HepG2 (cell line): ENCODE measurements around the gene FAM174B. TPM values are rescaled to one million over a fixed set of nuclear protein-coding genes. Genes with fewer than 3 reads are reported as not detected.

Source experiments
- ATAC-seq: fragments of 200-7000 bp; cut with Tn5 transposase; 3 replicates; pipeline ENCODE4 v1.9.1; 2020; ENCODE audit warnings: mild to moderate bottlenecking, moderate library complexity
- BruUV-seq: library from RNA; stranded (reverse); fragments of 400-500 nt; replicated peaks from 2 replicates; lab custom pipeline; 2021; lab: Mats Ljungman, UMichigan
- CTCF ChIA-PET: fragments of 300-600 bp; formaldehyde crosslinking; extraction: SDS; loops from one replicate; lab custom pipeline; 2021; ENCODE audit warnings: low total read pairs, inconsistent platforms, low intra/inter-chr PET ratio; lab: Yijun Ruan, JAX
- POLR2A ChIA-PET: fragments of 350-600 bp; sonication (Branson Sonifier 250); formaldehyde crosslinking; loops from one replicate; lab custom pipeline; 2020; ENCODE audit warnings: antibody characterized with exemption, inconsistent platforms; lab: Yijun Ruan, JAX
- DNase-seq: peaks from one replicate; pipeline ENCODE4 v3.0.0-alpha.2; 2015; ENCODE audit warnings: low spot score
- FAIRE-seq: peaks from 3 replicates; lab custom pipeline; 2011; peaks lifted over from hg19 to GRCh38; lab: Jason Lieb, UNC
- H2AFZ ChIP-seq: one replicate; pipeline ENCODE4 v1.6.1; 2011; ENCODE audit warnings: low read length, inconsistent platforms
- H3K27ac ChIP-seq: fragments of 300-600 bp; 3 replicates; pipeline ENCODE4 v1.8.0; 2011; ENCODE audit warnings: mixed run types, mild to moderate bottlenecking, mixed read lengths, low read length, inconsistent platforms; ENCODE audit not compliant: insufficient read depth; ENCODE audit errors: extremely low read length
- H3K27me3 ChIP-seq, 2 experiments: fragments of 200-600 bp in 1 of 2; 2 replicates in 1 of 2; 3 replicates in 1 of 2; pipeline versions ENCODE4 v1.6.0 to v1.8.0; 2011; ENCODE audit warnings: low read length in 2 of 2, mild to moderate bottlenecking in 2 of 2, moderate library complexity in 2 of 2, inconsistent platforms in 1 of 2; ENCODE audit not compliant: insufficient read depth in 2 of 2, control insufficient read depth in 1 of 2
- H3K36me3 ChIP-seq, 2 experiments: fragments of 200-600 bp in 1 of 2; replicated peaks in 1 of 2; 2 replicates in 1 of 2; 3 replicates in 1 of 2; pipeline versions ENCODE4 v1.5.1 to v1.8.0; 2011; ENCODE audit warnings: low read length in 2 of 2, inconsistent platforms in 1 of 2; ENCODE audit not compliant: insufficient read depth in 2 of 2, control insufficient read depth in 1 of 2
- H3K4me1 ChIP-seq: 2 replicates; pipeline ENCODE4 v1.5.1; 2012; ENCODE audit warnings: low read length, inconsistent platforms; ENCODE audit not compliant: insufficient read depth
- H3K4me2 ChIP-seq: 2 replicates; pipeline ENCODE4 v1.6.0; 2011; ENCODE audit warnings: low read depth, low read length, inconsistent platforms
- H3K4me3 ChIP-seq, 3 experiments: fragments of 200-600 bp in 1 of 3; sonication (generic), shearing (Covaris generic) in 1 of 3; replicated peaks in 1 of 3; 2 replicates each; pipeline ENCODE4 v1.5.1; 2011 to 2016; ENCODE audit warnings: low read length in 3 of 3, inconsistent platforms in 2 of 3, low read depth in 2 of 3, mild to moderate bottlenecking in 2 of 3, control low read depth in 1 of 3, mixed read lengths in 1 of 3; ENCODE audit not compliant: insufficient read depth in 1 of 3
- H3K79me2 ChIP-seq: one replicate; pipeline ENCODE4 v1.6.1; 2011; ENCODE audit warnings: low read length, inconsistent platforms; ENCODE audit not compliant: insufficient read depth
- H3K9ac ChIP-seq: 2 replicates; pipeline ENCODE4 v1.6.0; 2011; ENCODE audit warnings: mild to moderate bottlenecking, low read depth, low read length, inconsistent platforms; ENCODE audit not compliant: insufficient read depth
- H3K9me3 ChIP-seq: 2 replicates; pipeline ENCODE4 v1.5.1; 2012; ENCODE audit warnings: mild to moderate bottlenecking, low read length
- H4K20me1 ChIP-seq: 2 replicates; pipeline ENCODE4 v1.6.0; 2011; ENCODE audit warnings: inconsistent platforms, mild to moderate bottlenecking, low read length, moderate library complexity; ENCODE audit not compliant: insufficient read depth
- ARHGAP35 ChIP-seq: sonication (generic); formaldehyde crosslinking; IDR thresholded peaks from 2 replicates; pipeline ENCODE4 v1.9.0; 2022; ENCODE audit warnings: mild to moderate bottlenecking, inconsistent platforms, moderate library complexity, missing genetic modification reagents, borderline replicate concordance
- E2F5 ChIP-seq: sonication (generic); formaldehyde crosslinking; conservative IDR thresholded peaks from 2 replicates; pipeline ENCODE4 v1.4.0; 2020; ENCODE audit warnings: missing genetic modification reagents
- IRX3 ChIP-seq: sonication (generic); formaldehyde crosslinking; IDR thresholded peaks from 2 replicates; pipeline ENCODE4 v1.8.1; 2023; ENCODE audit warnings: mild to moderate bottlenecking, low read depth, missing genetic modification reagents, borderline replicate concordance
- KLF9 ChIP-seq: IDR thresholded peaks from 2 replicates; pipeline ENCODE4 v1.6.1; 2016; ENCODE audit warnings: low read depth
- PHF5A ChIP-seq: IDR thresholded peaks from one replicate; pipeline ENCODE4 v1.6.1; 2018; ENCODE audit warnings: low read depth, missing genetic modification reagents; ENCODE audit not compliant: unreplicated experiment
- PRMT3 ChIP-seq: sonication (generic); formaldehyde crosslinking; IDR thresholded peaks from 2 replicates; pipeline ENCODE4 v1.8.1; 2022; ENCODE audit warnings: low read depth, mild to moderate bottlenecking, moderate library complexity, missing genetic modification reagents, borderline replicate concordance
- SKI ChIP-seq: fragments of 450-650 bp; IDR thresholded peaks from one replicate; pipeline ENCODE4 v1.6.1; 2018; ENCODE audit warnings: mild to moderate bottlenecking; ENCODE audit not compliant: partially characterized antibody
- ZNF672 ChIP-seq: sonication (generic); formaldehyde crosslinking; IDR thresholded peaks from 2 replicates; pipeline ENCODE4 v1.8.1; 2022; ENCODE audit warnings: missing genetic modification reagents
- ZNF841 ChIP-seq: sonication (generic); formaldehyde crosslinking; IDR thresholded peaks from 2 replicates; pipeline ENCODE4 v1.8.1; 2023; ENCODE audit warnings: missing genetic modification reagents, borderline replicate concordance
- ZNF891 ChIP-seq: sonication (generic); formaldehyde crosslinking; IDR thresholded peaks from 2 replicates; pipeline ENCODE4 v1.5.0; 2020; ENCODE audit warnings: mild to moderate bottlenecking, missing genetic modification reagents
- WGBS: methylation state at CpG from one replicate; pipeline ENCODE4 v1.1.6; 2017; ENCODE audit warnings: low lambda C conversion rate; 5-methylcytosine and 5-hydroxymethylcytosine counted together
- in situ Hi-C: cut with HindIII; loops from 2 replicates; pipeline ENCODE4 v1.10.0; 2017; ENCODE audit warnings: low pct_unique_long_range_greater_than_20kb; ENCODE audit not compliant: extremely low pct_ligation_motif_present
- intact Hi-C: fragments of 100-400 bp; cut with micrococcal nuclease; formaldehyde crosslinking; loops from one replicate; pipeline ENCODE4 v1.10.0; 2022; ENCODE audit not compliant: unreplicated experiment
- polyA plus RNA-seq, 8 experiments: library from polyadenylated mRNA; depleted of rRNA in 3 of 8; stranded (reverse) in 7 of 8; unstranded in 1 of 8; fragments of >200 nt; fragmentation: Illumina TruSeq in 4 of 8; extraction: Trizol in 4 of 8; gene quantifications; 2 replicates each; pipeline versions ENCODE4 v1.2.1 to v1.2.3, GENCODE V29; 2011 to 2016; ENCODE audit warnings: low read depth in 4 of 8, missing spikeins in 1 of 8, mixed read lengths in 1 of 8; ENCODE audit not compliant: insufficient read depth in 1 of 8
- total RNA-seq, 5 experiments: library from RNA; depleted of rRNA; stranded (reverse); fragments of >200 nt; fragmentation: Illumina TruSeq; extraction: Trizol; gene quantifications; 2 replicates each; pipeline ENCODE4 v1.2.3, GENCODE V29; 2016; ENCODE audit warnings: low read depth in 1 of 5
- TF ChIP-seq, protein P1 (sequence below): sonication (generic); formaldehyde crosslinking; IDR thresholded peaks from 2 replicates; pipeline ENCODE4 v1.5.0; 2020; ENCODE audit warnings: mild to moderate bottlenecking, missing genetic modification reagents
- TF ChIP-seq, protein P2 (sequence below): sonication (generic); formaldehyde crosslinking; IDR thresholded peaks from 2 replicates; pipeline ENCODE4 v1.4.0; 2020; ENCODE audit warnings: missing genetic modification reagents

Gene FAM174B
- total and polyA plus RNA-seq, 2 of the 13 experiments (the other 11 are each of a cell fraction or from before 2014, with no cell fraction given): 0.90 to 2.1 TPM

GRCh38 chr15:92614791-92615785, 40.5 kb downstream of the FAM174B start:
- intact Hi-C loops: loop anchor here (10.0 kb wide), 1 partner anchor 50 kb away; no protein-coding TSS in a partner anchor
- BruUV-seq: no TSS peak

DNA sequence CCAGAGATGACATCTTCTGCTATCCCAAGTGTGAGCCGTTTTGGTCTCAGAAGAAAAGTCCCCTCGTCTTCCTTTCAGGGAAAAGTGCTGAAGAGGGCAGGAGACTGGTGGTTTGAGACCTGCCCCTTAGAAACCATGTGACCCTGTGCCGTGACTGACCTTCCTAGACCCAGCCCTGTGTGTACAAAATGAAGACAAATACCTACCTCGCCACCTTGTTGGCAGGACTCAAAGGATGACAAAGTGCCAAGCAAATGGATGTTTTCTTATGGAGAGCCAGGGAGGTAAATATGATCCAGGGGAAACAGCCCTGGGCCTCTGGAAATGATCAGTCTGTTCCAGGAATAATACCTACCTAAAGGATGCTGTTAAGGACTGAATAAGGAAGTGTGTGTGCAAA, 41.3 kb downstream of the FAM174B start:
- no peak overlapping the region for H3K27ac ChIP-seq
- no peaks in the 10 kb centered on the region for H3K36me3 ChIP-seq
- no peaks in the 10 kb centered on the region for H3K79me2 ChIP-seq
- no peak for ATAC-seq
- POLR2A ChIA-PET: no interaction called here
- no peak overlapping the region for H2AFZ ChIP-seq
- H3K27me3 ChIP-seq: no peaks in the 10 kb centered on the region; a peak in 1 of 5 replicates
- in situ Hi-C loops: no loop called here
- H3K4me2 ChIP-seq: no peak overlapping the region
- no peak for FAIRE-seq
- H3K4me1 ChIP-seq: peaks cover 32% of the 10 kb centered on the region
- 37% methylated on average over 4 of the region's 4 CpGs for WGBS
- CTCF ChIA-PET: no interaction called here
- no peak overlapping the region for H3K9ac ChIP-seq
- intact Hi-C loops: loop anchor here (10.0 kb wide), 1 partner anchor 50 kb away; no protein-coding TSS in a partner anchor
- BruUV-seq: no TSS peak
- no peak overlapping the region for H3K4me3 ChIP-seq
- H3K9me3 ChIP-seq: no peaks in the 10 kb centered on the region
- no peak for DNase-seq
- no peaks in the 10 kb centered on the region for H4K20me1 ChIP-seq
- TF ChIP-seq PRMT3: no peak
- TF ChIP-seq ZNF672 (CRISPR knock-in tag): no peak
- TF ChIP-seq, protein P1, sequence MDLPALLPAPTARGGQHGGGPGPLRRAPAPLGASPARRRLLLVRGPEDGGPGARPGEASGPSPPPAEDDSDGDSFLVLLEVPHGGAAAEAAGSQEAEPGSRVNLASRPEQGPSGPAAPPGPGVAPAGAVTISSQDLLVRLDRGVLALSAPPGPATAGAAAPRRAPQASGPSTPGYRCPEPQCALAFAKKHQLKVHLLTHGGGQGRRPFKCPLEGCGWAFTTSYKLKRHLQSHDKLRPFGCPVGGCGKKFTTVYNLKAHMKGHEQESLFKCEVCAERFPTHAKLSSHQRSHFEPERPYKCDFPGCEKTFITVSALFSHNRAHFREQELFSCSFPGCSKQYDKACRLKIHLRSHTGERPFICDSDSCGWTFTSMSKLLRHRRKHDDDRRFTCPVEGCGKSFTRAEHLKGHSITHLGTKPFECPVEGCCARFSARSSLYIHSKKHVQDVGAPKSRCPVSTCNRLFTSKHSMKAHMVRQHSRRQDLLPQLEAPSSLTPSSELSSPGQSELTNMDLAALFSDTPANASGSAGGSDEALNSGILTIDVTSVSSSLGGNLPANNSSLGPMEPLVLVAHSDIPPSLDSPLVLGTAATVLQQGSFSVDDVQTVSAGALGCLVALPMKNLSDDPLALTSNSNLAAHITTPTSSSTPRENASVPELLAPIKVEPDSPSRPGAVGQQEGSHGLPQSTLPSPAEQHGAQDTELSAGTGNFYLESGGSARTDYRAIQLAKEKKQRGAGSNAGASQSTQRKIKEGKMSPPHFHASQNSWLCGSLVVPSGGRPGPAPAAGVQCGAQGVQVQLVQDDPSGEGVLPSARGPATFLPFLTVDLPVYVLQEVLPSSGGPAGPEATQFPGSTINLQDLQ (CRISPR knock-in tag): no peak
- no peak for TF ChIP-seq KLF9 (CRISPR knock-in tag)
- no peak for TF ChIP-seq PHF5A
- TF ChIP-seq, protein P2, sequence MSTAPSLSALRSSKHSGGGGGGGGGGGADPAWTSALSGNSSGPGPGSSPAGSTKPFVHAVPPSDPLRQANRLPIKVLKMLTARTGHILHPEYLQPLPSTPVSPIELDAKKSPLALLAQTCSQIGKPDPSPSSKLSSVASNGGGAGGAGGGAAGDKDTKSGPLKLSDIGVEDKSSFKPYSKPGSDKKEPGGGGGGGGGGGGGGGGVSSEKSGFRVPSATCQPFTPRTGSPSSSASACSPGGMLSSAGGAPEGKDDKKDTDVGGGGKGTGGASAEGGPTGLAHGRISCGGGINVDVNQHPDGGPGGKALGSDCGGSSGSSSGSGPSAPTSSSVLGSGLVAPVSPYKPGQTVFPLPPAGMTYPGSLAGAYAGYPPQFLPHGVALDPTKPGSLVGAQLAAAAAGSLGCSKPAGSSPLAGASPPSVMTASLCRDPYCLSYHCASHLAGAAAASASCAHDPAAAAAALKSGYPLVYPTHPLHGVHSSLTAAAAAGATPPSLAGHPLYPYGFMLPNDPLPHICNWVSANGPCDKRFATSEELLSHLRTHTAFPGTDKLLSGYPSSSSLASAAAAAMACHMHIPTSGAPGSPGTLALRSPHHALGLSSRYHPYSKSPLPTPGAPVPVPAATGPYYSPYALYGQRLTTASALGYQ (CRISPR knock-in tag): no peak
- TF ChIP-seq ZNF841: no peak

More at GRCh38 chr15:92614791-92615785, 40.5 kb downstream of the FAM174B start:
- TF ChIP-seq ZNF891 (CRISPR knock-in tag): no peak
- no peak for TF ChIP-seq SKI
- no peak for TF ChIP-seq ARHGAP35 (CRISPR knock-in tag)
- TF ChIP-seq IRX3: no peak
- TF ChIP-seq E2F5 (CRISPR knock-in tag): no peak
- no peaks in the 10 kb centered on the region for H3K9me3 ChIP-seq
- H3K4me1 ChIP-seq: peaks cover 32% of the 10 kb centered on the region
- H3K27me3 ChIP-seq: no peaks in the 10 kb centered on the region; a peak in 1 of 5 replicates
- in situ Hi-C loops: no loop called here
- 57% methylated on average over 14 of the region's 18 CpGs for WGBS
- H3K9ac ChIP-seq: no peak overlapping the region
- H2AFZ ChIP-seq: no peak overlapping the region
- no peak overlapping the region for H3K27ac ChIP-seq
- H4K20me1 ChIP-seq: no peaks in the 10 kb centered on the region
- H3K36me3 ChIP-seq: no peaks in the 10 kb centered on the region
- H3K4me2 ChIP-seq: no peak overlapping the region
- DNase-seq (no peak), FAIRE-seq (no peak), ATAC-seq (no peak)
- H3K79me2 ChIP-seq: no peaks in the 10 kb centered on the region
- POLR2A ChIA-PET: no interaction called here
- CTCF ChIA-PET: no interaction called here
- no peak overlapping the region for H3K4me3 ChIP-seq
